Measurements from ENCODE around the gene RGS12. TPM values are rescaled to one million over a fixed set of nuclear protein-coding genes. Genes with fewer than 3 reads are reported as not detected.

The RGS12 gene
- total RNA-seq, 4 donors from 2014 or later, result 12.4 to 77.4 (median 17.3) TPM

GRCh38 chr4:3261411-3262207, 31.2 kb upstream of the RGS12 start:
- Histone ChIP-seq H3K27ac (no peak overlapping the region), H3K27me3 (no peaks in the 10 kb centered on the region), H3K4me3 (no peak overlapping the region), H3K36me3 (no peaks in the 10 kb centered on the region), H3K9me3 (no peaks in the 10 kb centered on the region), H3K4me1 (no peaks in the 10 kb centered on the region)
- in situ Hi-C loops (cut with MboI; ENCODE audit: low pct_ligation_motif_present in 1 of 4, low pct_unique_long_range_greater_than_20kb in 1 of 4, low sequenced_read_pairs in 3 of 4) (no loop called here), intact Hi-C loops (cut with DNase I; ENCODE audit: low total_unique reads) (no loop called here)
- 86 to 90% methylated on average over 4 to 35 of the region's 35 CpGs for WGBS, 2 donors (ENCODE audit: low coverage in 1 of 2)
- DNase-seq, result peak; percentile 6
- TF ChIP-seq POLR2AphosphoS5 (IDR thresholded peaks at IDR 0.05) (no peak), POLR2A (IDR thresholded peaks at IDR 0.05) (no peak), EP300 (IDR thresholded peaks at IDR 0.05; ENCODE audit: low read depth) (no peak)
- TF ChIP-seq, protein P1, sequence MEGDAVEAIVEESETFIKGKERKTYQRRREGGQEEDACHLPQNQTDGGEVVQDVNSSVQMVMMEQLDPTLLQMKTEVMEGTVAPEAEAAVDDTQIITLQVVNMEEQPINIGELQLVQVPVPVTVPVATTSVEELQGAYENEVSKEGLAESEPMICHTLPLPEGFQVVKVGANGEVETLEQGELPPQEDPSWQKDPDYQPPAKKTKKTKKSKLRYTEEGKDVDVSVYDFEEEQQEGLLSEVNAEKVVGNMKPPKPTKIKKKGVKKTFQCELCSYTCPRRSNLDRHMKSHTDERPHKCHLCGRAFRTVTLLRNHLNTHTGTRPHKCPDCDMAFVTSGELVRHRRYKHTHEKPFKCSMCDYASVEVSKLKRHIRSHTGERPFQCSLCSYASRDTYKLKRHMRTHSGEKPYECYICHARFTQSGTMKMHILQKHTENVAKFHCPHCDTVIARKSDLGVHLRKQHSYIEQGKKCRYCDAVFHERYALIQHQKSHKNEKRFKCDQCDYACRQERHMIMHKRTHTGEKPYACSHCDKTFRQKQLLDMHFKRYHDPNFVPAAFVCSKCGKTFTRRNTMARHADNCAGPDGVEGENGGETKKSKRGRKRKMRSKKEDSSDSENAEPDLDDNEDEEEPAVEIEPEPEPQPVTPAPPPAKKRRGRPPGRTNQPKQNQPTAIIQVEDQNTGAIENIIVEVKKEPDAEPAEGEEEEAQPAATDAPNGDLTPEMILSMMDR (IDR thresholded peaks at IDR 0.05), result no peak

- peak; percentile 3 for DNase-seq
- 82 to 91% methylated on average over 3 to 22 of the region's 23 CpGs for WGBS, 2 donors (ENCODE audit: low coverage in 1 of 2)
- in situ Hi-C loops (cut with MboI; ENCODE audit: low pct_ligation_motif_present in 1 of 4, low pct_unique_long_range_greater_than_20kb in 1 of 4, low sequenced_read_pairs in 3 of 4), result no loop called here
Measured at GRCh38 chr4:3262208-3263052, 30.4 kb upstream of the RGS12 start.

DNA sequence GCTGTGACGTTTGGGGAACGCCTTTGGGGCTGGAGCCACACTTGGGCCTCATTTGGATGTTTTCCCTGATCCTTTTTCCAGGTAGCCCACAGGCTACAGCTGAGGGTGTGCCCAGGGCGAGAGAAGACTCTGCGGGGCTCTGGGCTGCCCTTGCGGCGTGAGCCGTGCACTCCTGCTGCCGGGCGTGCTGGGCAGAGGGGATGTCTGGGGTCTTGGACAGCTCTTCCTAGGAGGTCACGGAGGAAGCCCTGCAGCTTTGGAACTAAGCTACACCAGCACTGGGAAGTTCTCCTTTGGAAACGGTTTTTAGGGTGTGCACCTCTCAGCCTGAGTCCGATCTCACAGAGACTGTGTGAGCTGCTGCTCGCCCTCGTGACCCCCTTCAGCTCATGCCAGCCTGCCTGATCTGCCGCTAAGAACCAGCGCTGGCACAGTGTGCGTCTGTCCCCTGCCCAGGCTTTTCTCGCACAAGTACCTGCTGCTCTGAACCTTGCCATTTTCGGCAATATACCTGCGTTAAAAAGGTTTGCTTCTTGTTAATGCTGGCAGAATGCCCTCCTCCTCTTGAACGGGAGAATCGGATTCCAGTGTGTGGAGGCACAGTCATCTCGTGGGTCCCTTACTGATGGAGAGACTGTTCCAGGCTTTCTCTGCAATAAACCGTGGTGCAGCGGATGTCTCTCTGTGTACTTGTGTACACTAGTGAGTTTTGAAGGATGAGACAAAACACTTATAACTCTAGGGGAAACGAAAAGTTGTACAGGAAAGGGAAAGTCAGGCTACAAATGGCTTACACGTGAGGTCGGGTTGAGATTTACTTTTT, 29.6 kb upstream of the RGS12 start:
- H3K27me3 ChIP-seq, result no peaks in the 10 kb centered on the region
- DNase-seq, result no peak
- no peaks in the 10 kb centered on the region for H3K4me1 ChIP-seq
- H3K36me3 ChIP-seq, result no peaks in the 10 kb centered on the region
- intact Hi-C loops (cut with DNase I; ENCODE audit: low total_unique reads) (no loop called here), in situ Hi-C loops (cut with MboI; ENCODE audit: low pct_ligation_motif_present in 1 of 4, low pct_unique_long_range_greater_than_20kb in 1 of 4, low sequenced_read_pairs in 3 of 4) (no loop called here)
- WGBS, 2 donors (ENCODE audit: low coverage in 1 of 2), result 71 to 81% methylated on average over 5 to 28 of the region's 28 CpGs
- H3K4me3 ChIP-seq, result no peak overlapping the region
- H3K27ac ChIP-seq, result no peak overlapping the region
- no peak for TF ChIP-seq POLR2AphosphoS5 (IDR thresholded peaks at IDR 0.05)
- no peak for TF ChIP-seq EP300 (IDR thresholded peaks at IDR 0.05; ENCODE audit: low read depth)
- H3K9me3 ChIP-seq, result no peaks in the 10 kb centered on the region

More at GRCh38 chr4:3262208-3263052, 30.4 kb upstream of the RGS12 start:
- no peak overlapping the region for H3K27ac ChIP-seq
- no peak overlapping the region for H3K4me3 ChIP-seq
- no peaks in the 10 kb centered on the region for H3K4me1 ChIP-seq
- intact Hi-C loops (cut with DNase I; ENCODE audit: low total_unique reads), result no loop called here
- H3K9me3 ChIP-seq, result no peaks in the 10 kb centered on the region
- no peaks in the 10 kb centered on the region for H3K27me3 ChIP-seq
- TF ChIP-seq, protein P1 (IDR thresholded peaks at IDR 0.05), result no peak
- TF ChIP-seq EP300 (IDR thresholded peaks at IDR 0.05; ENCODE audit: low read depth), result no peak
- no peak for TF ChIP-seq POLR2AphosphoS5 (IDR thresholded peaks at IDR 0.05)
- no peak for TF ChIP-seq POLR2A (IDR thresholded peaks at IDR 0.05)
- no peaks in the 10 kb centered on the region for H3K36me3 ChIP-seq

GRCh38 chr4:3263876-3264193, 29.0 kb upstream of the RGS12 start:
- Histone ChIP-seq H3K4me3 (no peak overlapping the region), H3K36me3 (no peaks in the 10 kb centered on the region), H3K27me3 (no peaks in the 10 kb centered on the region), H3K27ac (no peak overlapping the region), H3K9me3 (no peaks in the 10 kb centered on the region), H3K4me1 (no peaks in the 10 kb centered on the region)
- TF ChIP-seq, protein P1 (IDR thresholded peaks at IDR 0.05), result no peak
- TF ChIP-seq POLR2AphosphoS5 (IDR thresholded peaks at IDR 0.05), result no peak
- no peak for TF ChIP-seq EP300 (IDR thresholded peaks at IDR 0.05; ENCODE audit: low read depth)
- no peak for TF ChIP-seq POLR2A (IDR thresholded peaks at IDR 0.05)
- intact Hi-C loops (cut with DNase I; ENCODE audit: low total_unique reads) (no loop called here), in situ Hi-C loops (cut with MboI; ENCODE audit: low pct_ligation_motif_present in 1 of 4, low pct_unique_long_range_greater_than_20kb in 1 of 4, low sequenced_read_pairs in 3 of 4) (no loop called here)
- DNase-seq, result no peak
- WGBS, 2 donors (ENCODE audit: low coverage in 1 of 2), result 74 to 94% methylated on average over 3 to 6 of the region's 6 CpGs
